Panc1 (cell line): Measurements from ENCODE around the gene CCDC57. TPM values are rescaled to one million over a fixed set of nuclear protein-coding genes. Genes with fewer than 3 reads are reported as not detected.

Experiments
- ATAC-seq: fragments of 200-7000 bp; cut with Tn5 transposase; 2 replicates; pipeline ENCODE4 v1.9.1; 2020; ENCODE audit warnings: mild to moderate bottlenecking, moderate library complexity
- BruUV-seq: library from RNA; stranded (reverse); fragments of 400-500 nt; replicated peaks from 2 replicates; lab custom pipeline; 2021; lab: Mats Ljungman, UMichigan
- CTCF ChIA-PET: fragments of 300-600 bp; sonication (Branson Sonifier 250); formaldehyde crosslinking; loops from one replicate; lab custom pipeline; 2022; ENCODE audit warnings: antibody characterized with exemption; lab: Charles Lee
- POLR2A ChIA-PET: fragments of 300-600 bp; sonication (Branson Sonifier 250); formaldehyde crosslinking; loops from one replicate; lab custom pipeline; 2022; ENCODE audit warnings: antibody characterized with exemption; lab: Charles Lee
- DNase-seq: peaks from one replicate; pipeline ENCODE4 v3.0.0-alpha.2; 2010; ENCODE audit warnings: low read depth, low spot score
- H3K27ac ChIP-seq: 2 replicates; pipeline ENCODE4 v1.5.1; 2011; ENCODE audit warnings: mild to moderate bottlenecking, low read length, inconsistent platforms
- H3K27me3 ChIP-seq: fragments of 200-500 bp; sonication (Bioruptor generic); 2 replicates; pipeline ENCODE4 v1.6.0; 2014; ENCODE audit warnings: low read length, inconsistent platforms; ENCODE audit not compliant: control insufficient read depth, insufficient read depth
- H3K36me3 ChIP-seq: fragments of 200-500 bp; sonication (Bioruptor generic); 2 replicates; pipeline ENCODE4 v1.5.1; 2014; ENCODE audit warnings: inconsistent platforms, mild to moderate bottlenecking, low read length, moderate library complexity; ENCODE audit not compliant: control insufficient read depth, insufficient read depth
- H3K4me1 ChIP-seq: 2 replicates; pipeline ENCODE4 v1.5.1; 2011; ENCODE audit warnings: inconsistent platforms, mild to moderate bottlenecking, low read length, moderate library complexity; ENCODE audit not compliant: control insufficient read depth, insufficient read depth
- H3K4me3 ChIP-seq, 2 experiments: 2 replicates each; pipeline ENCODE4 v1.5.1; 2011 to 2012; ENCODE audit warnings: low read depth in 2 of 2, low read length in 2 of 2, mild to moderate bottlenecking in 2 of 2, inconsistent platforms in 1 of 2, moderate library complexity in 1 of 2
- H3K9me3 ChIP-seq: fragments of 200-500 bp; sonication (Bioruptor generic); 2 replicates; pipeline ENCODE4 v1.5.1; 2014; ENCODE audit warnings: low read depth, mild to moderate bottlenecking, inconsistent platforms, low read length, moderate library complexity; ENCODE audit not compliant: control insufficient read depth, insufficient read depth
- POLR2AphosphoS5 ChIP-seq: IDR thresholded peaks from 2 replicates; pipeline ENCODE4 v1.6.1; 2012; ENCODE audit warnings: mild to moderate bottlenecking, low read depth, low read length, moderate library complexity
- SIN3A ChIP-seq: IDR thresholded peaks from 2 replicates; pipeline ENCODE4 v1.6.1; 2012; ENCODE audit warnings: low read depth, mild to moderate bottlenecking, low read length, moderate library complexity, borderline replicate concordance; ENCODE audit not compliant: insufficient read depth
- TCF7L2 ChIP-seq: IDR thresholded peaks from 2 replicates; pipeline ENCODE4 v1.6.1; 2011; ENCODE audit warnings: mild to moderate bottlenecking, low read depth, low read length, inconsistent platforms
- in situ Hi-C: cut with HindIII; loops from 2 replicates; pipeline ENCODE4 v1.10.0; 2016; ENCODE audit warnings: low sequenced_read_pairs, low pct_unique_long_range_greater_than_20kb
- intact Hi-C: fragments of 100-400 bp; cut with micrococcal nuclease; formaldehyde crosslinking; loops from one replicate; pipeline ENCODE4 v1.10.0; 2022; ENCODE audit not compliant: unreplicated experiment
- total RNA-seq: library from RNA; stranded (reverse); gene quantifications from one replicate; pipeline ENCODE4 v1.2.1, GENCODE V29; 2021; ENCODE audit not compliant: unreplicated experiment
- TF ChIP-seq, protein P1 (sequence below), 2 experiments: IDR thresholded peaks; 2 replicates each; pipeline ENCODE4 v1.6.1; 2011 to 2012; ENCODE audit warnings: low read depth in 2 of 2, control low read depth in 1 of 2, low read length in 1 of 2, mild to moderate bottlenecking in 1 of 2, moderate library complexity in 1 of 2; ENCODE audit not compliant: insufficient read depth in 1 of 2
- TF ChIP-seq, protein P2 (sequence below): fragments of 450-650 bp; IDR thresholded peaks from 2 replicates; pipeline ENCODE4 v1.5.1; 2017; ENCODE audit warnings: mild to moderate bottlenecking

The CCDC57 gene
- total RNA-seq, 1 experiment from 2014 or later: 63.6 TPM

DNA sequence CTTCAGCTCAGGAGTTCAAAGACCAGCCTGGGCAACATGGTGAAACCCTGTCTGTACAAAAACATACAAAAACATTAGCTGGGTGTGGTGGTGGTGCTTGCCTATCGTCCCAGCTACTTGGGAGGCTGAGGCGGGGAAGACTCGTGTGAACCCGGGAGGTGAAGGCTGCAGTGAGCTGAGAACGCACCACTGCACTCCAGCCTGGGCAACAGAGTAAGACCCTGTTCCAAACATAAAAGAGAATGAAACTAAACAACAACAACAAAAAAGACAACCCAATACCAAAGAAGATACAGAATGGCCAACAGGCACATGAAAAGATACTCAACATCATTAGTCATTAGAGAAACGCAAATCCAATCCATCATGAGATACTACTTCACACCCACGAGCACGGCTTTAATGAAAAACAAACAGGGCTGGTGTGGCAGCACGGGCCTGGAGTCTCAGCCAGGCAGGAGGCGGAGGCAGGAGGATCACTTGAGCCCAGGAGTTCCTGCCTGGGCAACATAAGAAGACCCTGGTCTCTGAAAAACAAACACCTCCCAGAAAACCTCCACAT is 8.8 kb upstream of the CCDC57 start:
- ChIA-PET CTCF (no interaction called here), POLR2A (no interaction called here)
- Histone ChIP-seq H3K4me1 (peaks cover 16% of the 10 kb centered on the region), H3K27ac (no peak overlapping the region), H3K36me3 (no peaks in the 10 kb centered on the region), H3K9me3 (no peaks in the 10 kb centered on the region), H3K4me3 (no peak overlapping the region), H3K27me3 (no peaks in the 10 kb centered on the region)
- no peak for ATAC-seq
- no peak for TF ChIP-seq SIN3A
- TF ChIP-seq TCF7L2: no peak
- TF ChIP-seq POLR2AphosphoS5: no peak
- TF ChIP-seq, protein P1, sequence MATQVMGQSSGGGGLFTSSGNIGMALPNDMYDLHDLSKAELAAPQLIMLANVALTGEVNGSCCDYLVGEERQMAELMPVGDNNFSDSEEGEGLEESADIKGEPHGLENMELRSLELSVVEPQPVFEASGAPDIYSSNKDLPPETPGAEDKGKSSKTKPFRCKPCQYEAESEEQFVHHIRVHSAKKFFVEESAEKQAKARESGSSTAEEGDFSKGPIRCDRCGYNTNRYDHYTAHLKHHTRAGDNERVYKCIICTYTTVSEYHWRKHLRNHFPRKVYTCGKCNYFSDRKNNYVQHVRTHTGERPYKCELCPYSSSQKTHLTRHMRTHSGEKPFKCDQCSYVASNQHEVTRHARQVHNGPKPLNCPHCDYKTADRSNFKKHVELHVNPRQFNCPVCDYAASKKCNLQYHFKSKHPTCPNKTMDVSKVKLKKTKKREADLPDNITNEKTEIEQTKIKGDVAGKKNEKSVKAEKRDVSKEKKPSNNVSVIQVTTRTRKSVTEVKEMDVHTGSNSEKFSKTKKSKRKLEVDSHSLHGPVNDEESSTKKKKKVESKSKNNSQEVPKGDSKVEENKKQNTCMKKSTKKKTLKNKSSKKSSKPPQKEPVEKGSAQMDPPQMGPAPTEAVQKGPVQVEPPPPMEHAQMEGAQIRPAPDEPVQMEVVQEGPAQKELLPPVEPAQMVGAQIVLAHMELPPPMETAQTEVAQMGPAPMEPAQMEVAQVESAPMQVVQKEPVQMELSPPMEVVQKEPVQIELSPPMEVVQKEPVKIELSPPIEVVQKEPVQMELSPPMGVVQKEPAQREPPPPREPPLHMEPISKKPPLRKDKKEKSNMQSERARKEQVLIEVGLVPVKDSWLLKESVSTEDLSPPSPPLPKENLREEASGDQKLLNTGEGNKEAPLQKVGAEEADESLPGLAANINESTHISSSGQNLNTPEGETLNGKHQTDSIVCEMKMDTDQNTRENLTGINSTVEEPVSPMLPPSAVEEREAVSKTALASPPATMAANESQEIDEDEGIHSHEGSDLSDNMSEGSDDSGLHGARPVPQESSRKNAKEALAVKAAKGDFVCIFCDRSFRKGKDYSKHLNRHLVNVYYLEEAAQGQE (IDR thresholded peaks at IDR 0.05; ENCODE audit: insufficient read depth in 1 of 2, low read depth in 2 of 2, low read length in 1 of 2): no peak
- TF ChIP-seq, protein P2, sequence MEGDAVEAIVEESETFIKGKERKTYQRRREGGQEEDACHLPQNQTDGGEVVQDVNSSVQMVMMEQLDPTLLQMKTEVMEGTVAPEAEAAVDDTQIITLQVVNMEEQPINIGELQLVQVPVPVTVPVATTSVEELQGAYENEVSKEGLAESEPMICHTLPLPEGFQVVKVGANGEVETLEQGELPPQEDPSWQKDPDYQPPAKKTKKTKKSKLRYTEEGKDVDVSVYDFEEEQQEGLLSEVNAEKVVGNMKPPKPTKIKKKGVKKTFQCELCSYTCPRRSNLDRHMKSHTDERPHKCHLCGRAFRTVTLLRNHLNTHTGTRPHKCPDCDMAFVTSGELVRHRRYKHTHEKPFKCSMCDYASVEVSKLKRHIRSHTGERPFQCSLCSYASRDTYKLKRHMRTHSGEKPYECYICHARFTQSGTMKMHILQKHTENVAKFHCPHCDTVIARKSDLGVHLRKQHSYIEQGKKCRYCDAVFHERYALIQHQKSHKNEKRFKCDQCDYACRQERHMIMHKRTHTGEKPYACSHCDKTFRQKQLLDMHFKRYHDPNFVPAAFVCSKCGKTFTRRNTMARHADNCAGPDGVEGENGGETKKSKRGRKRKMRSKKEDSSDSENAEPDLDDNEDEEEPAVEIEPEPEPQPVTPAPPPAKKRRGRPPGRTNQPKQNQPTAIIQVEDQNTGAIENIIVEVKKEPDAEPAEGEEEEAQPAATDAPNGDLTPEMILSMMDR: no peak
- BruUV-seq: no TSS peak
- DNase-seq: no peak
- in situ Hi-C loops (no loop called here), intact Hi-C loops (no loop called here)

DNA sequence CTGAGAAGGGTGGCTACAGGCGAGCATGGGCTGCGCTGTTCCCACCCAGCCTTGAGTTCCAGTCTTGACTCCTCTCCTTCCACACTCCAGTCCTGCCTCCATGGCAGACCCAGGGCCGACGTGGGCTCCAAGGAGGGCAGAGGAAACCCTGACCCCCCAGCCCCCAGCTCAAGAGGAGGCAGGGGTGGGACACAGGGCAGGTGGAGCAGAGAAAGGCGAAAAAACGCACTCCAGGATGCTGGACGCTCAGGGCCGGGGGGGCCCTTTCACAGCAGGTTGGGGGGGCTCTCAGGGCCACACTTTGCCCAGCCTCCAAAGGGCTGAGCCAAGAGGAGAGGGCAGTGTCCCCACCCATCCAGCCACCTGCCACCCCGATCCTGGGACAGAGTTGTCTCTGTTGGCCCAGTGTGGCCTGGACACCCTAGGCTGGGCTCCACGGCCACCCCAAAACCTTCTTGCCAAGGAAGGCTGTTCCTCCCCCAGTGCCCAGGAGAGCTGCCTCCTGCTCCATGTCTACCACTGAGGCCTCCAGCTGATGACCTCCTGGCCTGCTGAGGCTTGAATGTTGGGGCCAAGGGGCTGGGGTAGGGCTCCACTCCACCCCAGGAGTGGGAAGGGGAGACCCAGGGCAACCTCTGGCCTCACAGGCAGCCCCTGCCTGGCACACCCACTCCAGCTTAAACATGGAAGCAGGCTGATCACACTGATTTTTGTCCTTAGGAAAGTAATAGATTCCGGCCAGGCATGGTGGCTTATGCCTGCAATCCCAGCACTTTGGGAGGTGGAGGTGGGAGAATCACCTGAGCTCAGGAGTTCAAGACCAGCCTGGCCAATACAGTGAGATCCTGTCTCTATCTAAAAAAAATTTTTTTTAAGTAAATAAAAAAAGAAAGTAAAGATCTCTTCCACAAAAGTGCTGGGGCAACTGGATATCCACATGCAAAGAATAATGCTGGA is 7.4 kb upstream of the CCDC57 start:
- no peaks in the 10 kb centered on the region for H3K9me3 ChIP-seq
- POLR2A ChIA-PET: no interaction called here
- no peak for ATAC-seq
- H3K27me3 ChIP-seq: no peaks in the 10 kb centered on the region
- H3K27ac ChIP-seq: no peak overlapping the region
- in situ Hi-C loops: no loop called here
- H3K4me3 ChIP-seq: no peak overlapping the region
- TF ChIP-seq TCF7L2 (no peak), SIN3A (no peak), POLR2AphosphoS5 (no peak)
- TF ChIP-seq, protein P2: no peak
- TF ChIP-seq, protein P1 (IDR thresholded peaks at IDR 0.05; ENCODE audit: insufficient read depth in 1 of 2, low read depth in 2 of 2, low read length in 1 of 2): no peak
- intact Hi-C loops: no loop called here
- no peaks in the 10 kb centered on the region for H3K36me3 ChIP-seq
- CTCF ChIA-PET: no interaction called here
- DNase-seq: no peak
- H3K4me1 ChIP-seq: peaks cover 28% of the 10 kb centered on the region
- no TSS peak for BruUV-seq
